Measurements from ENCODE around the gene SHMT1.

GRCh38 chr17:18326039-18326438, 37.3 kb downstream of the SHMT1 start:
- TF ChIP-seq POLR2A (IDR thresholded peaks at IDR 0.05; ENCODE audit: low read length): no peak
- TF ChIP-seq GATA1 (IDR thresholded peaks at IDR 0.05; ENCODE audit: low read depth, low read length): no peak

Measured in erythroblast (primary cell).